Testis (tissue), 2 donors: Measurements from ENCODE around the gene PLCB1.

ENCODE experiments used
- POLR2A ChIP-seq: fragments of 450-650 bp; IDR thresholded peaks from one replicate; pipeline ENCODE4 v1.6.1; 2017; ENCODE audit warnings: antibody characterized with exemption, mild to moderate bottlenecking, moderate library complexity
- TF ChIP-seq, protein P1 (sequence below), 3 experiments: fragments of 450-650 bp in 2 of 3; fragments of 200-600 bp in 1 of 3; sonication (generic) in 1 of 3; IDR thresholded peaks; one replicate each; pipeline ENCODE4 v1.5.1; 2016 to 2019; ENCODE audit warnings: antibody characterized with exemption in 3 of 3, mild to moderate bottlenecking in 2 of 3, moderate library complexity in 1 of 3

DNA sequence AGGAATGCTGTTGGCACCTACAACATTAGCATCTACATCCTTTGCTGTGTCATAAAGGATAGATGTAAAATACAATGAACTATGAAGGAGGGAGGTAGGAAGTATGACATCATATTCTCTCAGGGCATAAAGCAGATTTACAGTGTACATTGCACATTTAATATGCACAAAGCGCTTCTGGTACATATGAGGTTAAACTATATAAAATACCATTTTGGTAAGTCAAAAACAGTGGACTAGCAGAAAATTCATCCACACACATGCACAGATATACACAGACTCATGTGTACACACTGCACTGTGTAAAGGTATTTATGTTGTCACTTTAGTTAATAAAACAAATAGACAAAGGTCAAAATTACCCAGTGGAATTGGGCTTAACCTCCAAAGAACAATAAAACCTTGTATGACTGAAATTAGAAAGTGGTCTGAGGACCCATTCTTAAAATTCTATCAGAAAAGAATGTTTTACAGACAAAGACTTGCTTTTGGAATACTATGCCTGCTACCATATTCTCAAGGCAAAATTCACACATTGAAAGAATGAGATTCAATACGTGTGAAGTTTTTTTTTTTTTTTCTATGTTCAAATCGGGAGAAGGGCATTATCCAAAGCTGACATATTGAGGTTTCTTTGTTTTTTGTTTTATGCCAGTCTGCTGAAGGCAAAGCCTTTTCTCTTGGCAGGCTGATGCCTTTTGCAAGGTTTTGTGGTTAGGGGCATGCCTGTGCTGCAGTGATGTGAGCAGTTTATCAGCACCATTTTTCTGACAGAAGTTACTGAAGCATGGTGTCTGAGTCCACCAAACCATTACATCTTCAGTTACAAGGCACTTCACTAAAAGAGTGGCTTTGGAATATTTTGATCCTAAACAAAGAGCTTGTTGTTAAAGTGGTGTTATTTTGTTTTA is 199.0 kb downstream of the PLCB1 start:
- TF ChIP-seq, protein P1, sequence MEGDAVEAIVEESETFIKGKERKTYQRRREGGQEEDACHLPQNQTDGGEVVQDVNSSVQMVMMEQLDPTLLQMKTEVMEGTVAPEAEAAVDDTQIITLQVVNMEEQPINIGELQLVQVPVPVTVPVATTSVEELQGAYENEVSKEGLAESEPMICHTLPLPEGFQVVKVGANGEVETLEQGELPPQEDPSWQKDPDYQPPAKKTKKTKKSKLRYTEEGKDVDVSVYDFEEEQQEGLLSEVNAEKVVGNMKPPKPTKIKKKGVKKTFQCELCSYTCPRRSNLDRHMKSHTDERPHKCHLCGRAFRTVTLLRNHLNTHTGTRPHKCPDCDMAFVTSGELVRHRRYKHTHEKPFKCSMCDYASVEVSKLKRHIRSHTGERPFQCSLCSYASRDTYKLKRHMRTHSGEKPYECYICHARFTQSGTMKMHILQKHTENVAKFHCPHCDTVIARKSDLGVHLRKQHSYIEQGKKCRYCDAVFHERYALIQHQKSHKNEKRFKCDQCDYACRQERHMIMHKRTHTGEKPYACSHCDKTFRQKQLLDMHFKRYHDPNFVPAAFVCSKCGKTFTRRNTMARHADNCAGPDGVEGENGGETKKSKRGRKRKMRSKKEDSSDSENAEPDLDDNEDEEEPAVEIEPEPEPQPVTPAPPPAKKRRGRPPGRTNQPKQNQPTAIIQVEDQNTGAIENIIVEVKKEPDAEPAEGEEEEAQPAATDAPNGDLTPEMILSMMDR (IDR thresholded peaks at IDR 0.05) = no peak
- TF ChIP-seq POLR2A = no peak
